ENCODE data around the gene MIF4GD.

MIF4GD gene

DNA sequence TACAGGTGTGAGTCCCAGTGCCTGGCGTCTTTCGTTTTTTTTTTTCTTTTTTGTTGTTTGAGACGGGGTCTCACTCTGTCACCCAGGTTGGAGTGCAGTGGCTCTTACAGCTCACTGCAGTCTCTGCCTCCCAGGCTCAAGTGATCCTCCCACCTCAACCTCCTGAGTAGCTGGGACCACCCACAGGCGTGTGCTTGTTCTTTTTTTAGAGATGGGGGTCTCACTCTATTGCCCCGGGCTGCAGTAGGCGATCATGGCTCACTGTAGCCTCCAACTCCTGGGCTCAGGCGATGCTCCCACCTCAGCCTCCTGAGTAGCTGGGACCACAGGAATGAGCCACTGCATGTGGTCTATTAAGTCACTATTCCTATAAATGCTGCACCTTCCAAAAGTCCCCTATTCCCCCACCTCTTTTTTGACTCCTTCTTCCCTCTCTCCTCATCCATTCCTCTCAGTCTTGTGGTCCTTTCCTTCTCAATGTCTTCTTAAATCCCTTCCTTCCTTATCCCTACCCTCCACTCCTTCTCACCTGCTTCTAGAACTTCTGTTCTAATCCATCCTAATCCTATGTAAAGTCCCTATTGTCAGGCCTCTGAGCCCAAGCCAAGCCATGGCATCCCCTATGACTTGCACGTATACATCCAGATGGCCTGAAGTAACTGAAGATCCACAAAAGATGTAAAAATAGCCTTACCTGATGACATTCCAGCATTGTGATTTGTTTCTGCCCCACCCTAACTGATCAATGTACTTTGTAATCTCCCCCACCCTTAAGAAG is 18.8 kb downstream of the MIF4GD start:
- no peak for TF ChIP-seq TAF1 (IDR thresholded peaks at IDR 0.05; ENCODE audit: borderline replicate concordance, insufficient read depth, low read length)
- TF ChIP-seq FOXP2 (optimal IDR thresholded peaks at IDR 0.05; ENCODE audit: borderline replicate concordance, extremely low read depth, extremely low read length, insufficient read depth) = no peak
- no peak for TF ChIP-seq SIN3A (IDR thresholded peaks at IDR 0.05; ENCODE audit: borderline replicate concordance, insufficient read depth, low read length)
- TF ChIP-seq, protein P1, sequence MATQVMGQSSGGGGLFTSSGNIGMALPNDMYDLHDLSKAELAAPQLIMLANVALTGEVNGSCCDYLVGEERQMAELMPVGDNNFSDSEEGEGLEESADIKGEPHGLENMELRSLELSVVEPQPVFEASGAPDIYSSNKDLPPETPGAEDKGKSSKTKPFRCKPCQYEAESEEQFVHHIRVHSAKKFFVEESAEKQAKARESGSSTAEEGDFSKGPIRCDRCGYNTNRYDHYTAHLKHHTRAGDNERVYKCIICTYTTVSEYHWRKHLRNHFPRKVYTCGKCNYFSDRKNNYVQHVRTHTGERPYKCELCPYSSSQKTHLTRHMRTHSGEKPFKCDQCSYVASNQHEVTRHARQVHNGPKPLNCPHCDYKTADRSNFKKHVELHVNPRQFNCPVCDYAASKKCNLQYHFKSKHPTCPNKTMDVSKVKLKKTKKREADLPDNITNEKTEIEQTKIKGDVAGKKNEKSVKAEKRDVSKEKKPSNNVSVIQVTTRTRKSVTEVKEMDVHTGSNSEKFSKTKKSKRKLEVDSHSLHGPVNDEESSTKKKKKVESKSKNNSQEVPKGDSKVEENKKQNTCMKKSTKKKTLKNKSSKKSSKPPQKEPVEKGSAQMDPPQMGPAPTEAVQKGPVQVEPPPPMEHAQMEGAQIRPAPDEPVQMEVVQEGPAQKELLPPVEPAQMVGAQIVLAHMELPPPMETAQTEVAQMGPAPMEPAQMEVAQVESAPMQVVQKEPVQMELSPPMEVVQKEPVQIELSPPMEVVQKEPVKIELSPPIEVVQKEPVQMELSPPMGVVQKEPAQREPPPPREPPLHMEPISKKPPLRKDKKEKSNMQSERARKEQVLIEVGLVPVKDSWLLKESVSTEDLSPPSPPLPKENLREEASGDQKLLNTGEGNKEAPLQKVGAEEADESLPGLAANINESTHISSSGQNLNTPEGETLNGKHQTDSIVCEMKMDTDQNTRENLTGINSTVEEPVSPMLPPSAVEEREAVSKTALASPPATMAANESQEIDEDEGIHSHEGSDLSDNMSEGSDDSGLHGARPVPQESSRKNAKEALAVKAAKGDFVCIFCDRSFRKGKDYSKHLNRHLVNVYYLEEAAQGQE (IDR thresholded peaks at IDR 0.05; ENCODE audit: insufficient read depth in 1 of 2, low read depth in 2 of 2, low read length in 2 of 2) = no peak
- TF ChIP-seq POLR2AphosphoS5 (IDR thresholded peaks at IDR 0.05; ENCODE audit: low read depth, low read length) = no peak

DNA sequence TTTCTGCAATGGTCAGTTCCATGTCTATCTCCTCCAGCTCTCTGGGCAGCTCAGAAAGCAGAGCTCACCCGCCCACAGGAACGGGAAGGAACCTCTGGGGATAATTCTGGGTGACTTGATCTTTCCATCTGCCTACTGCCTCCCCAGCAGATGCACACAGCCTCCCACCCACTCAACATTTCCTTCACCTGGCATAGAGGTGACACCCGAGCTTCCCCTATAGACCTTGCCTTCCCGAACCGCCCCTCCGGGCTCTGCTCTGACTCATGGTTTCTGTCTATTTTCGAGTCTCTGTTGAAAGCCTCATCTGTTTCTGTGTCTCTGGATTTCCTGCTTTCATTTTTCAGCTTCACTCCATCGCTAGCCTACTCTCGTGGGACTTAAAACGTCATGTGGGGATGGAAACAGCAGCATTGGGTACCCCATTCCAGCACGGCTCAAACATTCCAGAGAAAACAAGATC is 21.0 kb downstream of the MIF4GD start:
- no peak for TF ChIP-seq SIN3A (IDR thresholded peaks at IDR 0.05; ENCODE audit: borderline replicate concordance, insufficient read depth, low read length)
- TF ChIP-seq, protein P1 (IDR thresholded peaks at IDR 0.05; ENCODE audit: insufficient read depth in 1 of 2, low read depth in 2 of 2, low read length in 2 of 2) = no peak
- no peak for TF ChIP-seq POLR2AphosphoS5 (IDR thresholded peaks at IDR 0.05; ENCODE audit: low read depth, low read length)
- TF ChIP-seq TAF1 (IDR thresholded peaks at IDR 0.05; ENCODE audit: borderline replicate concordance, insufficient read depth, low read length) = no peak
- no peak for TF ChIP-seq FOXP2 (optimal IDR thresholded peaks at IDR 0.05; ENCODE audit: borderline replicate concordance, extremely low read depth, extremely low read length, insufficient read depth)

DNA sequence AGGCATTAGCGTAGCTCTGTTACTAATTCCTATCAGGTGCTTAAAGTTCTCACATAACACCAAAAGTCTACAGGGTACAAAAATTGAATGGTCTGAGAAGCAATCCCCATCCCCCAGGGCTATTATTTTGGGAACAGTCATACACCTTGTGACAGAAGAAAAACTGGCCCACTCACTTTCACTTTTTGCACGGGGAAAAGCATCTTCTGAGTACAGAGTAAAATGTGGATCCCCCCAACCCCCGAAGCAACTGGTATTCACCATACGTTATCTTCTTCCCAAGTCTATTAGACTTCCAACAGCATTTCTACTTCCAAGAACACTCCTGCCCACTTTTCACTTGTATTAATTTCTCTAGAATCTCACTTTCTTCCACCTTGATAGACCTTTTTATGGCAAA is 21.5 kb downstream of the MIF4GD start:
- TF ChIP-seq POLR2AphosphoS5 (IDR thresholded peaks at IDR 0.05; ENCODE audit: low read depth, low read length) = no peak
- TF ChIP-seq FOXP2 (optimal IDR thresholded peaks at IDR 0.05; ENCODE audit: borderline replicate concordance, extremely low read depth, extremely low read length, insufficient read depth) = no peak
- TF ChIP-seq, protein P1 (IDR thresholded peaks at IDR 0.05; ENCODE audit: insufficient read depth in 1 of 2, low read depth in 2 of 2, low read length in 2 of 2) = no peak
- TF ChIP-seq SIN3A (IDR thresholded peaks at IDR 0.05; ENCODE audit: borderline replicate concordance, insufficient read depth, low read length) = no peak
- TF ChIP-seq TAF1 (IDR thresholded peaks at IDR 0.05; ENCODE audit: borderline replicate concordance, insufficient read depth, low read length) = no peak

DNA sequence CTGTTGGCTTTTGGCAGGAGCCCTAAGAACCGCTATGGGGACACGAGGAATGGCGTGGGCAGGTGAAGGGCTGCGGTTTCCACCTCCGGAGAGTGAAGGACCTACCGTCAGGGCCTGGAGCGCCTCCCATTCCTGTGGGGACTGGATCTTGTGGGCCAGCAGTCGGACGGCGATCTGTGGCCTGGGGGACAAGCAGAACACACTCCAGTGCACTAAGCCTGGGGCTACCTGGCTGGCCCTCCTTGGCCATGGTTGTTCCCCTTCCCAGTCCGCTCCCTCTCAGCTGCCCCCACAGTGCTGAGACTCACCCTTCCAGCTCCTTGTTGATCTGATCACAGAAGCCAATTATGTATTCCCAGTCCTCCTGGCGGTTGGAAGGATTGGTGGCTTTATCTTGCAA is 24.6 kb downstream of the MIF4GD start:
- TF ChIP-seq TAF1 (IDR thresholded peaks at IDR 0.05; ENCODE audit: borderline replicate concordance, insufficient read depth, low read length) (no peak), POLR2AphosphoS5 (IDR thresholded peaks at IDR 0.05; ENCODE audit: low read depth, low read length) (no peak), SIN3A (IDR thresholded peaks at IDR 0.05; ENCODE audit: borderline replicate concordance, insufficient read depth, low read length) (no peak), FOXP2 (optimal IDR thresholded peaks at IDR 0.05; ENCODE audit: borderline replicate concordance, extremely low read depth, extremely low read length, insufficient read depth) (no peak)
- TF ChIP-seq, protein P1 (IDR thresholded peaks at IDR 0.05; ENCODE audit: insufficient read depth in 1 of 2, low read depth in 2 of 2, low read length in 2 of 2) = no peak

Measured in PFSK-1 (cell line).